Colon (tissue), 2 donors: ENCODE measurements around the gene ADAMTS14.

ENCODE experiments used
- FAIRE-seq: peaks from 2 replicates; lab custom pipeline; 2012; peaks lifted over from hg19 to GRCh38; lab: Jason Lieb, UNC
- donor health status: control.
- donor health status: control.

Gene ADAMTS14

DNA sequence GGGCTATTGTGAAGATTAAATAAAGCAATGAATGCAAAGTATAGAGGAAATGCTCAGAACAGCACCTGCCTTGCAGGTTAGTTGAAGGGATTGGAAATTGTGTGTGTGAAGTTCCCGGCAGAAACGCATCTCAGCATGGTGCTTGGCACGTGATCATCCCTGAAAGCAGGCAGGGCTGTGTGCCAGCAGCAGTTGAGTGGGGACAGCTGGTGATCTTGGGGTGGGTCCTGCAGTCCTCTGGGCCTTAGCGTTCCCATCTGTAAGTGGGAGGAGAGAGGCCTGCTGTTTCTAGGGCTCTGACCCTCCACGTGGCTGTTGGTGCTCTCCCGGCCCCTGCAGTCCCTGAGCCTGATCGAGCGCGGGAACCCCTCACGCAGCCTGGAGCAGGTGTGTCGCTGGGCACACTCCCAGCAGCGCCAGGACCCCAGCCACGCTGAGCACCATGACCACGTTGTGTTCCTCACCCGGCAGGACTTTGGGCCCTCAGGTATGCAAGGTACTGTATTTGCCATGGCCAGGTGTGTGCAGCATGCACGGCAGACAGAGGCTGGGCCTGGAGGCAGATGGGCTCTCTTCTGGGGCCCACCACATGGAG lies 57.6 kb downstream of the ADAMTS14 start:
- FAIRE-seq, result no peak

DNA sequence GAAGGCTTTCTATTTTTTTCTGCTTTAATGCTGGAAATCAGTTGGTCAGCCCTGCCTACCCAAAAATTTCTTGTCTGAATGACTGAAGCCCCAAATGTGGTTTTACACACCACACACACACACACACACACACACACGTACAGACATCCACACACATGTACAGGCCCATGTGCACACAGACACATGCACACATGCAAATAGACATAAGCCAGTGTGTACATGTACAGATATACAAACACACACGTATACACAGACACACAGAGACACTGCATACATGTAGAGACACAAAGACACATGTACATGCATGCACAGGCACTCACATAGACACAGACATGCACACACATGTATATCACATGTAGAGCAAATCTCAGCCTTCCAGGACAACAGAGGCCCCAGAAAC lies 58.6 kb downstream of the ADAMTS14 start:
- FAIRE-seq, result no peak

DNA sequence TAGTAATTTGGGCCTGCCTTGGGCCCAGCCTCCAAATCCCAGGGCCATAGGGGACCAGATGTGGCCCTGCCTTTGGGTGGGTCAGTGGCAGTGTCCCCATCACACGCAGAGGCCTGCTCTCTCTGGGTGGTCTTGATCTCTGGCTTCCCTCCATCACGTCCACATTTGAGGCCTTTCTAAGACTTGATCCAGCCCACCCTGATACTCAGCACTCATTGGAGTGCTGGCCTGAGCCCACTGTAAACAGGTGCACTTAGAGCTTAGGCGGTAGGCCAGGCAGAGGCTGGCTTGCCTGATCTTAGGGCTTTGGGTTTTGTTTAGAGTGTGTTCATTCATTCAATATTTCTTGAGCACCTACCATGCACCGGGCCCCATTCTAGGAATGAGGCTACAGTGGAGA lies 60.3 kb downstream of the ADAMTS14 start:
- FAIRE-seq, result no peak

DNA sequence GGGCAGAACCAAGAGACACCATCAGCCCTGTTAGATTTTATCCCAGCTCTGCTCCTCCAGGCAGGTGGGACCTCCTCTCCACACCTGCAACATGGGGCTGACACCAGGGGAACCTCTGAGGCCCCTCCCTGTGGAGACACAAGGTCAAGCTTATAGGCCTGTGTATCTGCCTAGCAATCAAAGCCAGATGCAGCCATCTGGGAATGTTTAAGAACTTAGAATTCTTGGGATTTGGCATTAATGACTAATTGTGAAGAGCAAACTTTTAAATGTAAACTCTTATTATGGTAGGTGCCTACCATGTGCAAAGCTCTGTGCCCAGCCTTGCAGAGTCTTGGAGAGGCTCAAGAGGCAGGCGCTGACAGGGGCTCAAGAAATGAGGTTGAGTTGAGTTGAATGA lies 60.7 kb downstream of the ADAMTS14 start:
- FAIRE-seq, result no peak

DNA sequence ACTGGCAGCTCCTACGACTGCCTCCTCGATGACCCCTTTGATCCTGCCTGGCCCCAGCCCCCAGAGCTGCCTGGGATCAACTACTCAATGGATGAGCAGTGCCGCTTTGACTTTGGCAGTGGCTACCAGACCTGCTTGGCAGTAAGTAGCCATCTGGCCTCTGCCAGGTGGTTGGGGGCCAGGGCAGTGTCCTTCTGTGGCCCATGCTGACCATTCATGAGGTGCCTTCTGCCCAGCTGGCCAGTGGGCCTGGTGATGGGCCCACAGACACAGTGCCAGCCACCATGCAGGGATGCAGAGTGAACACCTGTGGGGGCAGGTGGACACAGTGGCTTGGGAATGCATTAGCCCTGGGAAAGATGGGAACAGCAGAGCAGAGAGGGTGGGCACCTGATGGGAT lies 62.9 kb downstream of the ADAMTS14 start:
- no peak for FAIRE-seq

DNA sequence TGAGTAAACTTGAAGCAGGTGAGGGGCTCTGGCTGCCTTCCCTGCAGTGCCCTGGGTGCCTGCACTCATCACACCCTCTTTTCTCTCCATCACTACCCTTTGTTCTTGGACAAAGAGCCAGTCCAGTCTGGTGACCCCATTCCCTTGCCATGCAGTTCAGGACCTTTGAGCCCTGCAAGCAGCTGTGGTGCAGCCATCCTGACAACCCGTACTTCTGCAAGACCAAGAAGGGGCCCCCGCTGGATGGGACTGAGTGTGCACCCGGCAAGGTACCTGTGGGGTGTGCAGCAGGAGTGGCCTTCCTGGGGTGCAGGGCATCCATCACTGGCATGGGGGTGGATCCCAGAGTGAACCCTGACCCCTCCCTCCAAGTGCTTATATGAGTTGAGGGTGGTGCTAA lies 64.2 kb downstream of the ADAMTS14 start:
- no peak for FAIRE-seq

DNA sequence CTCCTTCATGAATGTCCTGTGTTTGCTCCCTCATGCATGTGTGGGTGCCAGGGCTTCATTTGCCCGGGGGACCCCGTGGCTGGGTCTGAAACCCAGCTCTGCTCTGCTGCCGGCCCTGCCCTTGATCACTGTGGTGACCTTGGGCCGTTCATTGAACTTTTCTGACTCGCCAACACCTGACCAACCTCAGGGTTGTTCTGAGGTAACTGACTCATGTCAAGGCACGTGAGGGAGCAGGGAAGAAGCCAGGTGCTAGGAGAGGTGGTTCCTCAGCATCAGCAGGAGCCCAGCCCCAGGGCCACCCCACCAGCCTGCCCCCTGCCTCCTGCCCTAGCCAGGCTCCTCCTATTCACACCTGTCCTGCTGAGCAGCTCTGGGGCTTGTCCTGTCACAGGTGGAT lies 64.9 kb downstream of the ADAMTS14 start:
- no peak for FAIRE-seq

DNA sequence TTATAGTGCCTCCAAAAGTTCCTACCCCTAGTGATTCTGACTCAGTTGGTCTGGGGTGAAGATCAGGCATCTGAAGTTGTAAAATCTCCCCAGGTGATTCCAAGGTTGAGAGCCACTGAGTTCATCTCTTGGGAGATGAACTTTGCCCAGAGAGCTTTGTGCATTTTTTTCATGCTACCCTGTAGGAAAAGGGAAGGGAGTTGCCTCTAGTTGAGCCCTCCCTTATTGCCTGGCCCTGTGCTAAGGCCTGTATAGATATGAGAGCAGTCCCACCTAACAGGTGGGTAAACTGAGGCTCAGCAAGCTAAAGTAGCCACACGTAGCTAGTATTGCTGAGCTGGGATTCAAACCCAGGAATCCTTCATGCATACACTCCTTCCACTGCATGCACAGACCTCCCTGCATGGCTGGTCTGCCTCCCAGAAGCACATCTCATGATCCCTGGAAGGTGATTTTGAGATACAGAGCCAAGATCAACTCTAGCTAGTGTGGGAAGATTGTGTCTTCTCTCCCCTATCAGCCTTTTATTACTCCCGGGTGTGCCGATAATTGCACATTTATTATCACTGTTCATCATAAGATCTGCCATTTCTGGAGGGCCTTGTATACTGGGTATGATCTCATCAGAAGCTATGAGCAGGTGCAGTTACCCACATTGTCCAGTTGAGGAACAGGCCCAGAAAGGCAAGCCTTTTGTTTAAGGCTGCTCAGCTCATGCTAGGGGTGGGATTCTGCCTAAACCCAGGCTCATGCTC lies 65.9 kb downstream of the ADAMTS14 start:
- FAIRE-seq, result no peak

DNA sequence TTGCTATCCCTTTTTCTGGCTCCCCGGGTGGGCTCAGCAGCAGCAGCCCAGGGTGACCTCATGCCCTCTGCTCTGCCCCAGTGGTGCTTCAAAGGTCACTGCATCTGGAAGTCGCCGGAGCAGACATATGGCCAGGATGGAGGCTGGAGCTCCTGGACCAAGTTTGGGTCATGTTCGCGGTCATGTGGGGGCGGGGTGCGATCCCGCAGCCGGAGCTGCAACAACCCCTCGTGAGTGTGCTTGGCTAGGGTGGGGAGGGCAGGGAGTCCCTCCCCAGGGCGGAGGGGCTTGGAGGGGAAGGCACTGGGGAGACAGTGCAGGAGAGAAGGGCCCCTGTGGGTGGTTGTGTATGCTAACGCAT lies 66.4 kb downstream of the ADAMTS14 start:
- no peak for FAIRE-seq

DNA sequence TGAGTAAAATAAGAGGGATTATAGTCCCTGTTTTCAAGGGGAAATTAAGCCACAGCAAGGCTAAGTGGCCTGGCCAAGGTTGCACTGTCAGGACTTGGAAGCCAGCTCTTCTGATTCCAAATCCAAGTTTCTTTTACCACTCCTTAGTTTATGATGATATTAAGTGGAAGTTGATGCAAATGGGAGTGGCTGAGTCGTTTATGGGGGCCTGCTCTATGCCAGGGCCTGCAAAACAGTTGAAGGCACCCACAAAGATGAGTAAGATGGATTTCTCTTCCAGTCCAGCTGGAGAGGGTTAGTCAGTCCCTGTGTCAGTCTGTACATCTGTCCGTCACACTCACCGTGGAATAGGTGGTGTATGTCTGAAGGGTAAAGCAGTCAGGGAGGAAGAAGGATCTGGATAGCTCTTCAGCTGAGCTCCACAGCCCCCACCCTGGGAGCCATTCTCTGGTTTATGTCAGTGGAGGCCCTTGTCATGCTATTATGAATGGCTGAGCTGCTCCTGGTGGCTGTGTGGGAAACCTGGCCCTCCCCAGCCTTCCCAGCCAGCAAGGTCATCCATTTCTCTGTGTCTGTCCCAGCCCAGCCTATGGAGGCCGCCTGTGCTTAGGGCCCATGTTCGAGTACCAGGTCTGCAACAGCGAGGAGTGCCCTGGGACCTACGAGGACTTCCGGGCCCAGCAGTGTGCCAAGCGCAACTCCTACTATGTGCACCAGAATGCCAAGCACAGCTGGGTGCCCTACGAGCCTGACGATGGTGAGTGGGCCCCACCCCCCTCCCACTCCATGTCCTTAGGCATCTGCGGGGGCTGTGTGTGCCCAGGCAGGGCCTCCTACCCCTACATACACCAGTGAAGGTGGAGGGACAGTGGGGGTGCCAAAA lies 68.3 kb downstream of the ADAMTS14 start:
- no peak for FAIRE-seq

DNA sequence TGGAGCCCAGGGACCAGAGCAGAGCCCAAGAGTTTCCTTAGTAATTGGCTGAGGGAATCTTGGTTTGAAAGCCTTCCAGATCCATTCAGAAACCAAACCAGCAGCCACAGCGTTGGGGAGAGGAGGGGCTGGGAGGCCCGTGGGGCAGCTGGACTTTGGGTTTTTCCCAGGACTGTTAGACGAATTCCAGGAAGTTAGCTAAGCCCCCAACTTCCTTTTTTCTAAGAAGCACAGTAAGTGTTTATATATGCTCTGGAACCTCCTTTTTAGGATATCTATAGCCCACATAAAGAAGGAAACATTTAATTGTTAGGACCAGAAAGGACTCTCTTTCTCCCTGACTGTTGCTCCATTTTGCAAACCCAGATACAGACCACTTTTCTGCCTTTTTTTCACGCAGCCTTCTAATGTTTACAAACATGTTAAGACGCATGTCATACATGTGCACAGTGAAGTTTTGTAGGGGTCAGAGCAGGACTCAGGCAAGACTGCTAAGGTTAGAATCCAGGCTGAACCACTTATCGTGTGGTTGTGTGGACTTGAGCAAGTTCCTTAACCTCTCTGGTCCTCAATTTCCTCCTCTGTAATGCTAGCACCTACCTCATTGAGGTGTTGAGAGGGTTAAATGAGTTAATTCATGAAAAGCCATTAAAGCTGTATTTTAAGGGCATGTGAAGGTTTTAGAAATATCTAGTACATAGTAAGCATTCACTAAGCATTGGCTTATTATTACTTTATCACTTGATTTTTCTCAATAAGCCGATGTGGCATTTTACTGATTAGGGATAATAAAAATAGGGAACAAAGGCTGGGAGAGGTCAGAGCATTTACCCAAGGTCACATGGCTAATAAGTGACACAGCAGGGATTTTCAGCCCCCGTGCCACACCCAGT lies 70.5 kb downstream of the ADAMTS14 start:
- FAIRE-seq, result no peak

DNA sequence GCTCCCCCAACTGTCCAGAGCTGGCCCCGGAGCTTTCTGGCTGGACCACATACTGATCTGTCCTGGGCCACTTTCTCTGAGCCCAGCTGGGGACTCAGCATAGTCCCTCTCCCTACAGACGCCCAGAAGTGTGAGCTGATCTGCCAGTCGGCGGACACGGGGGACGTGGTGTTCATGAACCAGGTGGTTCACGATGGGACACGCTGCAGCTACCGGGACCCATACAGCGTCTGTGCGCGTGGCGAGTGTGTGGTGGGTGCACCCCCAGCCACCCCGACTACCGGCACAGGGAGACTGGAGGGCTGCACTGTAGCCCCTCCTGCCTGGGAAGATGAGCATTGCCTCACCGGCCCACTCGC lies 71.1 kb downstream of the ADAMTS14 start:
- no peak for FAIRE-seq

DNA sequence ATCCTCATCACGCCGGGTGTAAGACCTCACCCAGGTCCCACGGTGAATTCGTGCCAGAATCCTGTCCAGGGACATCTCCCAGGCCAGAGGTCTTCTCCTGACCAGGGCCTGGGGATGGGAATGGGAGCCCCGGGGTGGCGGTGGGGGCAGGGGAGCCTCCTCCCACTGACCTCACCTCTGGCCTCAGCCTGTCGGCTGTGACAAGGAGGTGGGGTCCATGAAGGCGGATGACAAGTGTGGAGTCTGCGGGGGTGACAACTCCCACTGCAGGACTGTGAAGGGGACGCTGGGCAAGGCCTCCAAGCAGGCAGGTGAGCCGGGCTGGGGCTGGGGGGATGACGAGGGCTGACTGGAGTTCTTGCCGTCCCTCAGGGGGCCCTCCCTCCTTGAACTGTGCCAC lies 71.6 kb downstream of the ADAMTS14 start:
- no peak for FAIRE-seq

DNA sequence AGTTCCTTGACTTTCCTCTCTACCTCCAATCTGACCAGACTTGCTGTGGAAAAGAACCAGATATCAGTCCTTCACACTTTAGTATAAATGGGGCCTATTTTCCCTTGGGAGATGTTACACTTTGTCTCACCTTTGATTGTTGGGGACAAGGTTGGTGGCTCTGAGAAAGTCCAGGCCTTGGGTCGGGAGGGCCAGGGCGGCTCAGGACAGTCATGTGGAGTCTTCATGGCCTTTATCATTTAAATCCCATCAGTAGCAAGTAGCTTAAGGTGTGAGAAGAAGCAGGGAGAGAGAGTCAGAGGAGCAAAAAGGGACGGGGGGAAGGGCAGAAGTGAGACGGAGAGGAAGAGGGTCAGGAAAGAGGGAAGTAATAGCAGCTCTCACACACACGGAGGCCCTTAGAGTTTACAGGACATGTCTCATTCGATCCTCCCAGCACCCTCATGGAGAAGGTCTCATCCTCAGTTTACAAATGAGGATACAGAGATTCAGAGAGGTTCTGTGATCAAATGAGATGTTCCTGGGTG lies 72.4 kb downstream of the ADAMTS14 start:
- FAIRE-seq, result no peak

DNA sequence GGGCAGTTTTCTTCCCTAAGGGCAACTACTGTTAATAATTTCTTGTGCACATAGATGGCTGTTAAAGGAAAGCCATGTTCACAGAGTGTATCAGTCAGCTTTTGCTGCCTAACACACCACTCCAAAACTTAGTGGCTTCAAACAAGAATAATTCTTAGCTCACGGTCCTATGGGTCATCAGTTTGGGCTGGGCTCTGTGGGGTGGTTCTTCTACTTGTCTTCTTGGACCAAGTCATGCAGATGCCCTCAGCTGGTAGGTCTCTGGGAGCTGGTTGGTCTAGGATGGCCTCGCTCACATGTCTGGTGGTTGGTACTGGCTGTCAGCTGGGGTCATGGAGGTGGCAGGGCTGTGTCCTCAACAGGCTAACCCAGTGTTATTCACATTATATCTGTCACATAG lies 73.2 kb downstream of the ADAMTS14 start:
- FAIRE-seq, result no peak

DNA sequence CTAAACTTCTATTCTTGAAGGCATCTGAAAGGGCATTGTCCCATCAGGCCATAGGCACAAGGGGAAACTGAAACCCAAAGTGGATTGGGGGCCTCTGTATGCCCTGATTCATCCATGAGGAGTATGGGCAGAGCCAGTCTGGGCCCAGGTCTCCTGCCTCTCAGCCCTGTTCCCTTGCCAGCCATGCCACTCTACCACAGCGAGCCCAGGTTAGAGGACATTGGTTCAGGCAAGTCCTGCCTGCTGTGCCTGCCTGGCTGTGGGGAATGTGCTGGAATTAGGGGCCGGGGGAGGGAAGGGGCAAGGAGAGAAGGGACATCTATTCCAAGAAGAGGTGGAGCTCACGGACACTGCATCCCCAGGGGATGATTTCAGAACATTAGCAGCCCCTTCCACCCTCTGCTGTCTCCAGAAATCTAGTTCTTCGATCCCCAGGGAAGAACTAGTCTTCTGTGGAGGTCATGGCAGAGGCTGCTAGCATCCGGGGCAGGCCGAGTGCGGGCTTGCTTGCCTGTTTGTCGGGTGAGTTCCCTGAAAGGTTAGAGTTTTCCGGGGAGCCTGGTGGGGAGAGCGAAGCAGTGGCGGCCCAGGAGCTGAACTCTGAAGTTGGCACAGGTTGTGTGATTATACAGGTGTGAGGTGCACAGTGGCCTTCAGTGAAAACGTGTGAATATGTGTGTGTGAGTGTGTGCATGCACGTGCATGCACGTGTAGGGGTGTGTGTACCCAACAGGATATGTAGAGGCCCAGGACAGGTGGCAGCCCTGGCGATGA lies 75.1 kb downstream of the ADAMTS14 start:
- no peak for FAIRE-seq

DNA sequence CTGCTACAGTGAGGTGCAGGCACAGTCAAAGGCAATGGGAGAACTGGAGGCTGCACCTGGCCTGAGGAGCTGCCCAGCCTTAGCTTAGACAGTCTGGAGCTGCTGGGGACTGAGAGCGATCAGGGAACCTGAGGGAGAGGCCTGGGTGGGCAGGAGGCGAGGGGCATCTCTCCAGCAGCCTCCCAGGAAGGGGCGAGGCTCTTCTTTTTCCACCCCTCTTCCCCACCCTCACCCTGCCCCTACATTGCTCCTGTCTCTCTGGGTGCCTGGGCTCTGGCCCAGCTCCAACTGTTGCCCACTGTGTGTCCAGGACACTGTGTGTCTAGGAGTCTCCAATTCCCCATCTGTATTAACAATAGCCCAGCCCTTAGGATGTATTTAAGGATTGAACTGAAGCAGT lies 76.0 kb downstream of the ADAMTS14 start:
- no peak for FAIRE-seq

DNA sequence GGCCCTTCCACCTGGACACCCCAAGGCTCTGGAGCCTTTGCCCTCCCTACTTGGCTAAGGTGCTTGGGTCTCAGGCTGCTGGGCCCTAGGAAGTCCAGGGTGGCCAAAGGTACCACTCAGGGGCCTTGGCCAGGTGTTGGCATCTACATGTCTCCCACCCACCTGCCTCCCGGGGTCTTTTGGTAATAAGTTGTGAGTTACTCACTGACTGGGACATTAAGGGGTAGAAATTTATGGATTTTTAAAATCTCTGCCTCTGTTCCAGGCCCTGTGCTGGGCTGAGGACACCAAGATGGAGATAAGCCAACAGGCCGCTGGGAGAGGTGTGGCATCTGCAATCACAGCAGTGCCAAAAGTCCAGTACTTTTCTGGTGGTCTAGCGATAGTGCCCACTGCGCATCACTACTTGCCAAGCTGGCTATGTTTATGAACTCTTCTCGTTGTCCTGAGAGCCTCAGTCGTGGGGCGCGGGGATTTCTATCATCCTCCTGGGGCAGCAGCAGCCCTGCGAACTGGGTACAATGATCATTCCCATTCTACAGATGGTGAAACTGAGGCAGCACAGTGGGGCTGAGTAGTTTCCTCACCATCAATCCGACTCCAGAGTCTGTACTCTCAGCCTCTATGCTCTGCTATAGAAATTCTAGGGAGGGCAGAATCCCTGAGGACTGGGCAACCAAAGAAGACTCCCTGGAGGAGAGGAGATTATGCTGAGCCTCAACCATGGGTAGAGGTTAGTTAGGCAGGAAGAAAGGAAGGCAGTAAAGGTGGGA lies 76.7 kb downstream of the ADAMTS14 start:
- no peak for FAIRE-seq

DNA sequence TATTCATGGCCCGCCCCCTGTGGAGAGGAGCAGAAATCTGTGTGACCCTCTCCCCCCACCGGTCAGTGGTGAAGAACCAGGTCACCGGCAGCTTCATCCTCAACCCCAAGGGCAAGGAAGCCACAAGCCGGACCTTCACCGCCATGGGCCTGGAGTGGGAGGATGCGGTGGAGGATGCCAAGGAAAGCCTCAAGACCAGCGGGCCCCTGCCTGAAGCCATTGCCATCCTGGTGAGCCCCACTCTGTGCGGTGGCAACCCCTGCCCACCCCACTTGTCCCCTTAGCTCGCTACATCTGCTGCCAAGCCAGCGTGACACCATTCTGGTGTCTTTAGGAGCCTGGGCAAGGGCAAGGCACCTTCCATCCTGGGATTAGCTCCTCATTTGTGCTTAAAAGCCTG lies 77.5 kb downstream of the ADAMTS14 start:
- no peak for FAIRE-seq

DNA sequence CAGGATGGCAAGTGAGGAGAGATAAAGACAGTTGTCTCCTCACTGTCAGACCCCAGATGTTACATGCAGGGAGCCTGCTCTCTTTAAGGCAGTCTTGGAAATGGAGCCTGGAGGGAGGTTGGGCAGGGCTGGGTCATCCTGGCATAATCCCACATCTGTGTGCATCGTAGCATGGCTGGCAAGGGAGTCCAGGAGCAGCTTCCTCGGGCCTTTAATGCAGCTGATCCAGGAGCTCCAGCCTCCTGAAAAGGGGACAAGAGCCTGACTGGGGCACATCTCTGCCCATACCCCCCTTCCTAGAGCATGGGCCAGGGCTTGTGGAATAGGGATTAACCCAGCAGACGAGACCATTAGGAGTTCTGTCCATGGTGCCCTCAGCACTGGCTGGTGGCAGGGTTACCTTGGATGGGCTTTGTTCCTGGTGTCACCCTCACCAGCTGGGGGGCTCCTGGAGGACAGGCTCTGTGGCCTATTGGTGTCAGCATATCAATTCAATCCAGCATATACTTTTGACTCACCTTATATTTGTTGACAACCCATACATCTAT lies 77.9 kb downstream of the ADAMTS14 start:
- no peak for FAIRE-seq
